Activated T-cell treated with anti-CD3 and anti-CD28 coated beads, Interleukin-2, amount 50 U/mL, for 4 hours (primary cell): ENCODE measurements around the gene PBX1. TPM values are rescaled to one million over a fixed set of nuclear protein-coding genes. Genes with fewer than 3 reads are reported as not detected.

Source experiments
- ATAC-seq, 2 donors: fragments of 200-7000 bp; cut with Tn5 transposase; one replicate each; pipeline ENCODE4 v1.10.0; 2021
- DNase-seq: peaks from one replicate; pipeline ENCODE4 v3.0.0-alpha.2; 2020
- H3K27me3 Mint-ChIP-seq: one replicate; pipeline ENCODE4 v1.8.0; 2021; ENCODE audit warnings: low read depth, mixed read lengths
- H3K36me3 Mint-ChIP-seq: one replicate; pipeline ENCODE4 v1.8.0; 2022; ENCODE audit warnings: mixed read lengths; ENCODE audit not compliant: insufficient read depth
- H3K4me1 Mint-ChIP-seq: one replicate; pipeline ENCODE4 v1.8.0; 2021; ENCODE audit warnings: low read depth, mixed read lengths
- H3K4me3 Mint-ChIP-seq: one replicate; pipeline ENCODE4 v1.8.0; 2021; ENCODE audit warnings: mild to moderate bottlenecking, moderate library complexity, mixed read lengths
- H3K9me3 Mint-ChIP-seq: one replicate; pipeline ENCODE4 v1.8.0; 2021; ENCODE audit warnings: mixed read lengths
- total RNA-seq, 3 donors: library from RNA; stranded (reverse); gene quantifications; one replicate each; pipeline ENCODE4 v1.2.1, GENCODE V29; 2021

The PBX1 gene
- total RNA-seq, 3 donors from 2014 or later: 0.41 to 0.48 (median 0.47) TPM

DNA sequence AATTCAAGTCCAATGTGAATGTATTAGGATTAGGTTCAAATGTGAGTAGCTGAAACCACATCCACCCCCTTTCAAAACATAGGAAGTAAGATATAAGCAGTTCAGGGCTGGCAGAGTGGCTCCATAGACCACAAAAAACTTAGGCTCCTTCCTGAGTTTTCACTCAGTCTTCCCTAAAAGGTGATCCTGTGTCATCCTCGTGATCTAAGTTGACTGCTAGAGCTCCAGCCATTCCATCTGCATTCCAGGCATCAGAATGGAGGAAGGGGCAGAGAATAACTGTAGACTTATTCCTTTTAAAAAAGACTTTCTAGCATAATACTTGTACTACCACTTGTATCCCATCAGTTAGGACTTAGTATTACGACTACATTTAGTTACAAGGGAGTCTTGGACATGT is 204.1 kb downstream of the PBX1 start:
- DNase-seq: no peak
- H3K36me3 Mint-ChIP-seq: no peaks in the 10 kb centered on the region
- no peaks in the 10 kb centered on the region for H3K27me3 Mint-ChIP-seq
- no peaks in the 10 kb centered on the region for H3K4me1 Mint-ChIP-seq
- H3K4me3 Mint-ChIP-seq: no peak overlapping the region
- ATAC-seq: no peak
- no peaks in the 10 kb centered on the region for H3K9me3 Mint-ChIP-seq

GRCh38 chr1:164764333-164764732 is 205.3 kb downstream of the PBX1 start:
- H3K36me3 Mint-ChIP-seq: no peaks in the 10 kb centered on the region
- DNase-seq: no peak
- H3K27me3 Mint-ChIP-seq: no peaks in the 10 kb centered on the region
- no peaks in the 10 kb centered on the region for H3K9me3 Mint-ChIP-seq
- ATAC-seq: no peak
- no peak overlapping the region for H3K4me3 Mint-ChIP-seq
- no peaks in the 10 kb centered on the region for H3K4me1 Mint-ChIP-seq

- Mint-ChIP-seq H3K4me1 (no peaks in the 10 kb centered on the region), H3K36me3 (no peaks in the 10 kb centered on the region), H3K4me3 (no peak overlapping the region), H3K27me3 (no peaks in the 10 kb centered on the region), H3K9me3 (no peaks in the 10 kb centered on the region)
- ATAC-seq (no peak), DNase-seq (no peak)
These were observed 206.6 kb downstream of the PBX1 start for GRCh38 chr1:164765557-164765956.

- Mint-ChIP-seq H3K36me3 (no peaks in the 10 kb centered on the region), H3K27me3 (no peaks in the 10 kb centered on the region), H3K9me3 (no peaks in the 10 kb centered on the region), H3K4me1 (no peaks in the 10 kb centered on the region), H3K4me3 (no peak overlapping the region)
- no peak for DNase-seq
- no peak for ATAC-seq
These were observed 207.2 kb downstream of the PBX1 start for GRCh38 chr1:164765992-164766720.

GRCh38 chr1:164767752-164768402 is 208.9 kb downstream of the PBX1 start:
- Mint-ChIP-seq H3K27me3 (no peaks in the 10 kb centered on the region), H3K4me1 (no peaks in the 10 kb centered on the region)
- ATAC-seq: no peak

GRCh38 chr1:164768619-164769018 is 209.6 kb downstream of the PBX1 start:
- Mint-ChIP-seq H3K27me3 (no peaks in the 10 kb centered on the region), H3K4me1 (no peaks in the 10 kb centered on the region), H3K4me3 (no peak overlapping the region), H3K9me3 (no peaks in the 10 kb centered on the region), H3K36me3 (no peaks in the 10 kb centered on the region)
- ATAC-seq (no peak), DNase-seq (no peak)

More at GRCh38 chr1:164767752-164768402, 208.9 kb downstream of the PBX1 start:
- Mint-ChIP-seq H3K4me3 (no peak overlapping the region), H3K36me3 (no peaks in the 10 kb centered on the region), H3K9me3 (no peaks in the 10 kb centered on the region)
- no peak for DNase-seq

- Mint-ChIP-seq H3K27me3 (no peaks in the 10 kb centered on the region), H3K36me3 (no peaks in the 10 kb centered on the region), H3K9me3 (no peaks in the 10 kb centered on the region), H3K4me1 (no peaks in the 10 kb centered on the region), H3K4me3 (no peak overlapping the region)
- DNase-seq: no peak
- no peak for ATAC-seq
These were observed 210.6 kb downstream of the PBX1 start for GRCh38 chr1:164769486-164770130.

DNA sequence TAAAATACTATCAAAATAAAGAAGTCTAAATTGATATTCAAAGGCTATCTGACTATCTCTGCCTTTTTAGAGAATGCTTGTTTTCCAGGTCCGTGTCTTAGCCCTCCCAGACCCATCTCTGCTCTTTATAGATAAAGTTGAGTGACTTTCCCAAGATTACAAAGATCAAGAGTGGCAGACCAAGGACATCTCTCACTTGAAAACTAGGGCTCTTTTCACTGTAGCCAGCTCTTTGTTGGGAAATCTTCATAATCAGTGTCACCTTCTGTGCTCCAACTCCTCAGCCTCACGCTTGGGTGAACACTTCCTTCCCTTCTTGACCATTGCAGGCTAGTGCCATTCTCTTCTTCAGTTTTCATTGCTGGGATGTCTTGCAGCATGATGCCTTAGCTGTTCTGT is 211.1 kb downstream of the PBX1 start:
- Mint-ChIP-seq H3K9me3 (no peaks in the 10 kb centered on the region), H3K36me3 (no peaks in the 10 kb centered on the region), H3K4me1 (no peaks in the 10 kb centered on the region), H3K4me3 (no peak overlapping the region), H3K27me3 (no peaks in the 10 kb centered on the region)
- ATAC-seq (no peak), DNase-seq (no peak)

DNA sequence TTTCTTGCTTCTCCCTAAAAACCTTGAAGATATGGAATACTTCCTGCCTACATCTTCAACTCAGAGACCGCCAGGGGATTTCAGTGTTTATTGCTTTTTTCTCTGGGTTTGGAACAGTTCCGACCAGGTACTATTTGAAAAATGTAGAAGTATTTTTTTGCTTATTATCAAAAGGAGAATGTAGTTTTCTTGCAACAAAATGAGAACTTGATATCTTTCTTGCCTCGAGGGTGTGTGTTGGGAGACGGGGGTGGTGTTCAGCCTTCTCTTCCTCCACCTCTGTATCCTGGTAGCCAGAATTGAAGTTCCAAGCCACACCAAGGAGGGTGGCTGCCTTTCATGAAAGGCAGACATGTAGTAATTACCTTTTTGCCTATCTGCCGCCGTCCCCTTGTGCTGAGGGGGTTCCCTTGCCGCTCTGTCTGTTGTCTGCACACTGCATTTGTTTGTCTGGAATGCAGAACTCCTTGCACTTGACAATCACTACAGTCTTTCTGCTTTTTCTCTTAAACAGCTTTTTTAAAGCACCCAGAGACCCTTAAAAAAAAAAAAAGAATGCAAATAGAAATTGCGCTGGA is 212.1 kb downstream of the PBX1 start:
- no peak for ATAC-seq
- H3K27me3 Mint-ChIP-seq: peaks cover 2% of the 10 kb centered on the region

GRCh38 chr1:164771619-164772361 is 212.8 kb downstream of the PBX1 start:
- no peaks in the 10 kb centered on the region for H3K4me1 Mint-ChIP-seq
- no peak overlapping the region for H3K4me3 Mint-ChIP-seq
- no peak for DNase-seq
- no peak for ATAC-seq
- no peaks in the 10 kb centered on the region for H3K36me3 Mint-ChIP-seq
- peaks cover 4% of the 10 kb centered on the region for H3K27me3 Mint-ChIP-seq
- no peaks in the 10 kb centered on the region for H3K9me3 Mint-ChIP-seq

More for the DNA sequence above, 212.1 kb downstream of the PBX1 start:
- no peak overlapping the region for H3K4me3 Mint-ChIP-seq
- DNase-seq: no peak
- H3K36me3 Mint-ChIP-seq: no peaks in the 10 kb centered on the region
- H3K9me3 Mint-ChIP-seq: no peaks in the 10 kb centered on the region
- H3K4me1 Mint-ChIP-seq: no peaks in the 10 kb centered on the region

GRCh38 chr1:164772635-164773034 is 213.7 kb downstream of the PBX1 start:
- ATAC-seq: no peak
- DNase-seq: no peak
- H3K36me3 Mint-ChIP-seq: no peaks in the 10 kb centered on the region
- H3K9me3 Mint-ChIP-seq: no peaks in the 10 kb centered on the region
- no peaks in the 10 kb centered on the region for H3K4me1 Mint-ChIP-seq
- H3K4me3 Mint-ChIP-seq: no peak overlapping the region
- H3K27me3 Mint-ChIP-seq: peaks cover 4% of the 10 kb centered on the region

DNA sequence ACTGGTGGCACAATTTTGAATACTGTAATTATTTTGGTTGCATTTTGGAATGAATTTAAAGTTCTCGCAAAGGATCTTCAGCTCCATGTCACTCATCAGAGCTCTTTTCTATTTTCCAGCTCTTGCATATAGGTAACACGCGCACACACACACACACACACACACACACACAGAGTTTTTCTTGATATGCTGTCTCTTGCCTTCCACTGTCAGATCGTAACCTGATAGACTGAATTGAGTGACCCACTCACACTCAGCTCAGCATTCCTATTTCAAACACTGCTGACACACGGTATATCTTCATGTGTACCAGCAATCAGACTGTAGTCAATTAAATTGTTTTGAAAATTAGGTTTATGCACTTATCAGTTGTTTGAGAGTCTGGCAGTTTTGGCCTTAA is 214.1 kb downstream of the PBX1 start:
- H3K27me3 Mint-ChIP-seq: peaks cover 4% of the 10 kb centered on the region
- no peak overlapping the region for H3K4me3 Mint-ChIP-seq
- no peaks in the 10 kb centered on the region for H3K4me1 Mint-ChIP-seq
- no peaks in the 10 kb centered on the region for H3K9me3 Mint-ChIP-seq
- DNase-seq: no peak
- ATAC-seq: no peak
- no peaks in the 10 kb centered on the region for H3K36me3 Mint-ChIP-seq

DNA sequence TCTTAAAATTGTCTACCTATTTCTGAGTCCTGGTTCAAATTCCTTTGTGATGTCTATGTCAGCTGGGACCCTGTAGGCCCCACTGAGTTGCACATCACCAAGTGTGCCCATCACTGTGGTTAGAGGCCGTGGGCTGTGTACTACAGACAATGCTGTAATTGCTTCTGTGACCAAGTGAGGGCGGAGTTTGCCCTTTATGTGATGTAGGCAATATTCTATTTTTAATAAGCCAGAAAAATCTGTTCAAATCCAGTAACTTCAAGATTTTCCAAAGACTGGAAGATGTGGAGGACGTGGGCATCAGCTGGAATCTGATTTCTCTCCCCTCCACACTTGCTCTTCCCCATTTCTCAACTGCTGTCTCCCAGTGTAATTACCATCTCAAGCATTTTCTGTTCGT is 215.4 kb downstream of the PBX1 start:
- no peak overlapping the region for H3K4me3 Mint-ChIP-seq
- H3K4me1 Mint-ChIP-seq: no peaks in the 10 kb centered on the region
- no peak for ATAC-seq
- peaks cover 4% of the 10 kb centered on the region for H3K27me3 Mint-ChIP-seq
- no peaks in the 10 kb centered on the region for H3K9me3 Mint-ChIP-seq
- H3K36me3 Mint-ChIP-seq: no peaks in the 10 kb centered on the region
- no peak for DNase-seq
